Left lung (tissue), 10 donors: Measurements from ENCODE around the gene MAJIN. TPM values are rescaled to one million over a fixed set of nuclear protein-coding genes. Genes with fewer than 3 reads are reported as not detected.
A peak's percentile ranks its signal among the peaks of the same experiment; 100 is the strongest.

Experiments
- ATAC-seq: fragments of 200-7000 bp; cut with Tn5 transposase; one replicate; pipeline ENCODE4 v1.9.1; 2020; ENCODE audit warnings: moderate library complexity
- DNase-seq, 4 donors: peaks; one replicate each; pipeline ENCODE4 v3.0.0-alpha.2; 2013 to 2020
- H3K27ac ChIP-seq, 2 donors: fragments of 200-600 bp; sonication (generic) in 1 of 2; one replicate each; pipeline versions ENCODE4 v1.5.0 to v1.8.0; 2020 to 2021
- H3K27me3 ChIP-seq, 2 donors: fragments of 200-600 bp; sonication (generic) in 1 of 2; one replicate each; pipeline versions ENCODE4 v1.5.0 to v1.8.0; 2020 to 2021
- H3K36me3 ChIP-seq, 2 donors: fragments of 200-600 bp; sonication (generic) in 1 of 2; one replicate each; pipeline versions ENCODE4 v1.5.0 to v1.8.0; 2020 to 2021
- H3K4me1 ChIP-seq, 2 donors: fragments of 200-600 bp; one replicate each; pipeline ENCODE4 v1.8.0; 2021
- H3K4me3 ChIP-seq, 2 donors: fragments of 200-600 bp; sonication (generic) in 1 of 2; one replicate each; pipeline versions ENCODE4 v1.5.0 to v1.8.0; 2020 to 2021; ENCODE audit warnings: mild to moderate bottlenecking in 1 of 2
- H3K9me3 ChIP-seq, 2 donors: fragments of 200-600 bp; sonication (generic) in 1 of 2; one replicate each; pipeline versions ENCODE4 v1.5.0 to v1.8.0; 2020 to 2021
- intact Hi-C, 2 donors: fragments of 100-400 bp; cut with DNase I; formaldehyde crosslinking; loops; one replicate each; pipeline versions ENCODE4 v1.11.2 to v1.14.2; 2022
- polyA plus RNA-seq, 6 donors: library from polyadenylated mRNA; unstranded; fragments of 120-200 nt; gene quantifications; one replicate each; pipeline ENCODE4 v1.2.1, GENCODE V29; 2013; ENCODE audit not compliant: insufficient read length in 6 of 6
- total RNA-seq, 2 donors: library from RNA; stranded (reverse); fragmentation: NEBNext Ultra II Directional; extraction: Animal tissue kit (Norgen Biotek cat#: 25700); gene quantifications; one replicate each; pipeline ENCODE4 v1.2.1, GENCODE V29; 2021
- TF ChIP-seq, protein P1 (sequence below), 2 donors: fragments of 200-600 bp; sonication (generic) in 1 of 2; IDR thresholded peaks; one replicate each; pipeline versions ENCODE4 v1.5.0 to v1.8.0; 2021; ENCODE audit warnings: antibody characterized with exemption in 2 of 2
- donor health status: DM: no; HTN: yes; CAD: no.
- donor health status: DM: no; HTN: no; CAD: no.

The MAJIN gene
- total and polyA plus RNA-seq, 8 donors, result 0.11 to 0.14 TPM; not detected in 6

DNA sequence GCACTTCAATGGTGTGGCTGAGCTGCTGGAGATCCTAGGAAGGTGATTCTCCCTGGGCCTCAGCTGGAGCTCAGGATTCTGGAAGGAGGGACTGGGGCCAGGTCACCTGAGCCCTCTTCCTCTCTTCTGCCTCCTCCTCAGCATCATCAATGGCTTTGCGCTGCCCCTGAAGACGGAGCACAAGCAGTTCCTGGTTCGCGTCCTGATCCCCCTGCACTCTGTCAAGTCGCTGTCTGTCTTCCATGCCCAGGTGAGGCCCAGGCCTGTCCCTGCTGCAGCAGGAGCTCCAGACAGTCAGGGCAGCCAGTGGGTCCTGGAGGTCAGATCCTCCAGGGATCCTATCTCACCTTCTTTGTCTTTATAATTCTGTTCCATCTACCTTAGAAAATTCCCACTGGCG, 41.6 kb downstream of the MAJIN start:
- peaks cover 0 to 86% of the 10 kb centered on the region in 2 donors for H3K36me3 ChIP-seq

DNA sequence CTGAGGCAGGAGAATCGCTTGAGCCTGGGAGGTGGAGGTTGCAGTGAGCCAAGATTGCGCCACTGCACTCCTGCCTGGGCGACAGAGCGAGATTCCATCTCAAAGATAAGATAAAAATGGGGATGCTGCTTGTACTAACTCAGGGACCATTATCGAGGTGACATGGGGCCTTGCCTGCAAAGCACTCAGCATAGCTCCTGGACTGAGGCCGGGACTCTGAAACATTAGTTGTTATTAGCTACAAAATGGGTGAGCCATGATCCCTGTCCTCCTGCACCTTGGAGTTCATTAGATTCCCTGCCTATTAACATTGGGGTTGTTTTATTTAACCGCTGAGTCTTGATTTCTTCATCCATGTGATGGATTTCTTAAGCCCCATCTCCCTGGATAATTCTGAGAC, 42.3 kb downstream of the MAJIN start:
- TF ChIP-seq, protein P1, sequence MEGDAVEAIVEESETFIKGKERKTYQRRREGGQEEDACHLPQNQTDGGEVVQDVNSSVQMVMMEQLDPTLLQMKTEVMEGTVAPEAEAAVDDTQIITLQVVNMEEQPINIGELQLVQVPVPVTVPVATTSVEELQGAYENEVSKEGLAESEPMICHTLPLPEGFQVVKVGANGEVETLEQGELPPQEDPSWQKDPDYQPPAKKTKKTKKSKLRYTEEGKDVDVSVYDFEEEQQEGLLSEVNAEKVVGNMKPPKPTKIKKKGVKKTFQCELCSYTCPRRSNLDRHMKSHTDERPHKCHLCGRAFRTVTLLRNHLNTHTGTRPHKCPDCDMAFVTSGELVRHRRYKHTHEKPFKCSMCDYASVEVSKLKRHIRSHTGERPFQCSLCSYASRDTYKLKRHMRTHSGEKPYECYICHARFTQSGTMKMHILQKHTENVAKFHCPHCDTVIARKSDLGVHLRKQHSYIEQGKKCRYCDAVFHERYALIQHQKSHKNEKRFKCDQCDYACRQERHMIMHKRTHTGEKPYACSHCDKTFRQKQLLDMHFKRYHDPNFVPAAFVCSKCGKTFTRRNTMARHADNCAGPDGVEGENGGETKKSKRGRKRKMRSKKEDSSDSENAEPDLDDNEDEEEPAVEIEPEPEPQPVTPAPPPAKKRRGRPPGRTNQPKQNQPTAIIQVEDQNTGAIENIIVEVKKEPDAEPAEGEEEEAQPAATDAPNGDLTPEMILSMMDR (IDR thresholded peaks at IDR 0.05), result no peak
- Histone ChIP-seq H3K4me1 (peaks cover 10 to 21% of the 10 kb centered on the region in 2 donors), H3K27me3 (no peaks in the 10 kb centered on the region), H3K36me3 (peaks cover 0 to 80% of the 10 kb centered on the region in 2 donors), H3K9me3 (no peaks in the 10 kb centered on the region), H3K4me3 (no peak overlapping the region), H3K27ac (no peak overlapping the region)
- intact Hi-C loops, result no loop called here
- ATAC-seq, result no peak
- no peak for DNase-seq

More for the DNA sequence above, 41.6 kb downstream of the MAJIN start:
- intact Hi-C loops, result no loop called here
- no peaks in the 10 kb centered on the region for H3K27me3 ChIP-seq
- H3K9me3 ChIP-seq, result no peaks in the 10 kb centered on the region
- no peak overlapping the region for H3K4me3 ChIP-seq
- ATAC-seq (no peak), DNase-seq (no peak)
- H3K27ac ChIP-seq, result no peak overlapping the region
- TF ChIP-seq, protein P1 (IDR thresholded peaks at IDR 0.05), result no peak
- H3K4me1 ChIP-seq, result peaks cover 5 to 16% of the 10 kb centered on the region in 2 donors

DNA sequence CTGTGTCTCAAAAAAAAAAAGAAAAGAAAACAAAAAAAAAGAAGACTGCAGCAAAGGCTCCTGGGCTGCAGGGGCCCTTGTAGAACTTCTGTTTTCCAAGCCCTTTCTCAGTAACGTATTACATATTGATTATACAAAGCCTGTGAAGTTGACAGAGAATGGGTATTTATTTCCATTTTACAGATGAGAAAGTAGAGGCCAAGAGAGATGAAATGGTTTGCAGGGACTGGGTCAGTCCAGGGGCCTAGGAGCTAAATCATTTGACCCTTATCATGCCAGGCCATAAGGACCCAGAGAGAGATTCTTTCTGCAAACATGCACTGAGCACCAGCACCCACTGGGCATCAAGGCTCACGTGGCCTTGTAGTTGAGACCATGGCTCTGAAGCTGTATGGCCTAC, 43.0 kb downstream of the MAJIN start:
- DNase-seq (no peak), ATAC-seq (no peak)
- intact Hi-C loops, result no loop called here
- H3K9me3 ChIP-seq, result no peaks in the 10 kb centered on the region
- H3K36me3 ChIP-seq, result peaks cover 0 to 73% of the 10 kb centered on the region in 2 donors
- peaks cover 10 to 21% of the 10 kb centered on the region in 2 donors for H3K4me1 ChIP-seq
- TF ChIP-seq, protein P1 (IDR thresholded peaks at IDR 0.05), result no peak
- no peak overlapping the region for H3K4me3 ChIP-seq
- no peak overlapping the region for H3K27ac ChIP-seq
- no peaks in the 10 kb centered on the region for H3K27me3 ChIP-seq

DNA sequence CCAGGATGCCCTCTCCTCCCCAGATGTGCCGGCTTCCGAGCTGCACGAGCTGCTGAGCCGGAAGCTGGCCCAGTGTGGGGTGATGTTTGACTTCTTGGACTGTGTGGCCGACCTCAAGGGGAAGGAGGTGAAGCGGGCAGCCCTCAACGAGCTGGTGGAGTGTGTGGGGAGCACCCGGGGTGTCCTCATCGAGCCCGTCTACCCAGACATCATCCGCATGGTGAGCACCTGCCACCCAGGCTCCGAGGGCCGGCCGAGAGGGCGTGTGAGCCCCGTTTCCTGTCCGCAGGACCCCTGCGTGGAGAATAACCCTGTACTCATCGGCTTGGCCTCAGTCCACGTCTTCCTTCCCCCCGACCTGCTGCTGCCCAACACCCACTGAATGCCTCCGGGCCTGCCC, 45.2 kb downstream of the MAJIN start:
- H3K4me1 ChIP-seq, result peaks cover 10 to 27% of the 10 kb centered on the region in 2 donors
- H3K36me3 ChIP-seq, result peaks cover 0 to 50% of the 10 kb centered on the region in 2 donors
- H3K27me3 ChIP-seq, result no peaks in the 10 kb centered on the region
- no peak overlapping the region for H3K27ac ChIP-seq
- ATAC-seq (no peak), DNase-seq (no peak)
- no peak overlapping the region for H3K4me3 ChIP-seq
- intact Hi-C loops, result no loop called here
- TF ChIP-seq, protein P1 (IDR thresholded peaks at IDR 0.05), result no peak
- H3K9me3 ChIP-seq, result no peaks in the 10 kb centered on the region

- Histone ChIP-seq H3K9me3 (no peaks in the 10 kb centered on the region), H3K27ac (no peak overlapping the region), H3K36me3 (peaks cover 0 to 41% of the 10 kb centered on the region in 2 donors), H3K27me3 (no peaks in the 10 kb centered on the region), H3K4me1 (peaks cover 10 to 27% of the 10 kb centered on the region in 2 donors), H3K4me3 (peak overlapping the region; percentile 69 to 95)
- DNase-seq (peak in 1 of 4 donors; percentile 81), ATAC-seq (no peak)
- intact Hi-C loops, result no loop called here
- TF ChIP-seq, protein P1 (IDR thresholded peaks at IDR 0.05), result no peak
These were observed 46.1 kb downstream of the MAJIN start for GRCh38 chr11:64925536-64926436.
